AG04449 (cell line): ENCODE measurements around the gene PTGDS.

ENCODE experiments used
- CTCF ChIA-PET: fragments of 350-600 bp; formaldehyde crosslinking; extraction: SDS; loops from one replicate; lab custom pipeline; 2021; ENCODE audit warnings: antibody characterized with exemption; lab: Yijun Ruan, JAX
- POLR2A ChIA-PET: fragments of 400-600, 350-600 bp; formaldehyde crosslinking; extraction: SDS; loops from one replicate; lab custom pipeline; 2020; ENCODE audit warnings: antibody characterized with exemption, inconsistent platforms; lab: Yijun Ruan, JAX
- DNase-seq: peaks from one replicate; pipeline ENCODE4 v3.0.0-alpha.2; 2010; ENCODE audit warnings: low read depth, low spot score
- H3K4me3 ChIP-seq: 2 replicates; pipeline ENCODE4 v1.5.1; 2011; ENCODE audit warnings: low read depth, mild to moderate bottlenecking, control low read depth, low read length
- TF ChIP-seq, protein P1 (sequence below): IDR thresholded peaks from one replicate; pipeline ENCODE4 v1.5.1; 2011; ENCODE audit warnings: mild to moderate bottlenecking, moderate library complexity, low read length, control low read depth, inconsistent platforms; ENCODE audit not compliant: insufficient read depth; ENCODE audit errors: missing control alignments

Gene PTGDS

DNA sequence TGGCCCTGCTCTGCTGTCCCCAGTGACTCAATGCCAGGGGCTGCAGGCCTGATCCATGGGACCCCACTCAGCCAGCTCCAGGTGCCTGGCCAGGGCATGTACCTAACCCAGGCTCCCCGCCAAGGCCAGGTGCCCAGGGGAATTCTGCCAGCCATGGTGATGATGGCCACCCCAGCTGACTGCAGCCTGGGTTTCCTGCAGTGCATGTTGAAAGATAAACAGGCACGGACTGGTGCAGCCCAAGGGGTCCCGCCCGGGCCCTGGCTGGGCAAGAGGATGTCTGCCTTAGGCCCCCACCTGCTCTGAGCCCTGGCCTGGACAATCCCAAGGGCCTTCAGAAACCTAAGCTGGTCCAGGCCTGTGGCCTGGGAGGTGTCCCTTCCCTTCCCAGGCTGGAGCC lies 49.5 kb downstream of the PTGDS start:
- POLR2A ChIA-PET, result interaction anchor here (0.7 to 0.8 kb wide), 2 partner anchors 30 to 139 kb away, joined by 3 read pairs; partner anchors contain the start of gene CLIC3
- H3K4me3 ChIP-seq, result peak overlapping the region; percentile 59
- no peak for DNase-seq
- TF ChIP-seq, protein P1, sequence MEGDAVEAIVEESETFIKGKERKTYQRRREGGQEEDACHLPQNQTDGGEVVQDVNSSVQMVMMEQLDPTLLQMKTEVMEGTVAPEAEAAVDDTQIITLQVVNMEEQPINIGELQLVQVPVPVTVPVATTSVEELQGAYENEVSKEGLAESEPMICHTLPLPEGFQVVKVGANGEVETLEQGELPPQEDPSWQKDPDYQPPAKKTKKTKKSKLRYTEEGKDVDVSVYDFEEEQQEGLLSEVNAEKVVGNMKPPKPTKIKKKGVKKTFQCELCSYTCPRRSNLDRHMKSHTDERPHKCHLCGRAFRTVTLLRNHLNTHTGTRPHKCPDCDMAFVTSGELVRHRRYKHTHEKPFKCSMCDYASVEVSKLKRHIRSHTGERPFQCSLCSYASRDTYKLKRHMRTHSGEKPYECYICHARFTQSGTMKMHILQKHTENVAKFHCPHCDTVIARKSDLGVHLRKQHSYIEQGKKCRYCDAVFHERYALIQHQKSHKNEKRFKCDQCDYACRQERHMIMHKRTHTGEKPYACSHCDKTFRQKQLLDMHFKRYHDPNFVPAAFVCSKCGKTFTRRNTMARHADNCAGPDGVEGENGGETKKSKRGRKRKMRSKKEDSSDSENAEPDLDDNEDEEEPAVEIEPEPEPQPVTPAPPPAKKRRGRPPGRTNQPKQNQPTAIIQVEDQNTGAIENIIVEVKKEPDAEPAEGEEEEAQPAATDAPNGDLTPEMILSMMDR, result no peak
- CTCF ChIA-PET, result interaction anchor here (0.7 to 14.2 kb wide), 10 partner anchors 9 to 184 kb away, joined by 3 to 310 read pairs (median 16); partner anchors contain the start of genes AJM1, C8G, ENTPD2 and NPDC1

DNA sequence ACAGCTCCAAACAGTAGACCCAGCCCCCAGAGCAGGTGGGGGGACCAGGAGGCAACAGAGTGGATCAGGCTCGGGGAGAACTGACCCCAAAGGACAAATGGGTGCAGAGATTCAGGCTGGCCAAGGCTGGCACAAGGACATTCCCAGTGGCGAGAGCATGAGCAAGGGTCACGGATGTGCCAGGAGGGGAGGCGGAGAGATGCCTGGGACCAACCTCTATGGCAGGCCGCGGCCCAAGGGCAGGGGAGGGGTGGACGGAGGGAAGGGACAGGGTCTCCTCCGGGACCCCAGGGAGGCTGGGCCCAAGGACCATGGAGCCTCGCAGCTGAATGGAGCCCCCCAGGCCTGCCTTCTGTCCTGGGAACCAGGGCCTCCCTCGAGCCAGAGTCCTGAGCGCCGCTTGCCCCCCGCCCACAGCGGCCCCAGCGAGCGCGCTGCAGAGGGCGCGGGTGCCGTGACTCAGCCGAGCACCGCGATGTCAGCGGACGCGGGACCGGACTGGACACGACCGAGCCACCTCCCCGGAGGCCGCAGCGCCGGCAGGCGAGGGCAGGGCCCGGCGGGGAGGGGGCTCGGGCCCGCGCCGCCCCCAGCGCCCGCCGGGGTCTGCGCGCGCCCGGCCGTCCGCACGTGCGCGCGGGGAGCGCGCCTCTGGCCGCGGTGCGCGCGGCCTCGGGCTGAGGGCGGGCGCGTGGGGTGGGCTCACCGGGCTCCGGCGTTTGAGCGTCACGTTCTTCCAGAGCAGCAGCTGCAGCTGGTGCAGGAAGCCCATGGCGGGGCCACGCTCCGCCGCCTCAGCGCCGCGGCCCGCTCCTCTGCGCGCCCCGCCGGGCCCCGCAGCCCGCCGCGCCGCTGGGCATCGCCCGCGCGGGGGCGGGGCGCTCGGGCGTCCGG lies 50.3 kb downstream of the PTGDS start, which contains the start of gene ABCA2:
Gene ABCA2 (minus strand): TSS at position 869 of the 894 bp plus-strand sequence. CDS start 97 bp downstream, at position 772.
- no peak for DNase-seq
- ChIA-PET CTCF (interaction anchor here (0.8 to 14.2 kb wide), 21 partner anchors 7 to 240 kb away, joined by 3 to 310 read pairs (median 9); partner anchors contain the start of genes C8G, CLIC3, ENTPD2 and NPDC1), POLR2A (interaction anchor here (0.7 kb wide), 1 partner anchor 138 kb away, joined by 3 read pairs; no protein-coding TSS in a partner anchor)
- TF ChIP-seq, protein P1, result no peak
- peak within 1 kb of the TSS; percentile 59 for H3K4me3 ChIP-seq

DNA sequence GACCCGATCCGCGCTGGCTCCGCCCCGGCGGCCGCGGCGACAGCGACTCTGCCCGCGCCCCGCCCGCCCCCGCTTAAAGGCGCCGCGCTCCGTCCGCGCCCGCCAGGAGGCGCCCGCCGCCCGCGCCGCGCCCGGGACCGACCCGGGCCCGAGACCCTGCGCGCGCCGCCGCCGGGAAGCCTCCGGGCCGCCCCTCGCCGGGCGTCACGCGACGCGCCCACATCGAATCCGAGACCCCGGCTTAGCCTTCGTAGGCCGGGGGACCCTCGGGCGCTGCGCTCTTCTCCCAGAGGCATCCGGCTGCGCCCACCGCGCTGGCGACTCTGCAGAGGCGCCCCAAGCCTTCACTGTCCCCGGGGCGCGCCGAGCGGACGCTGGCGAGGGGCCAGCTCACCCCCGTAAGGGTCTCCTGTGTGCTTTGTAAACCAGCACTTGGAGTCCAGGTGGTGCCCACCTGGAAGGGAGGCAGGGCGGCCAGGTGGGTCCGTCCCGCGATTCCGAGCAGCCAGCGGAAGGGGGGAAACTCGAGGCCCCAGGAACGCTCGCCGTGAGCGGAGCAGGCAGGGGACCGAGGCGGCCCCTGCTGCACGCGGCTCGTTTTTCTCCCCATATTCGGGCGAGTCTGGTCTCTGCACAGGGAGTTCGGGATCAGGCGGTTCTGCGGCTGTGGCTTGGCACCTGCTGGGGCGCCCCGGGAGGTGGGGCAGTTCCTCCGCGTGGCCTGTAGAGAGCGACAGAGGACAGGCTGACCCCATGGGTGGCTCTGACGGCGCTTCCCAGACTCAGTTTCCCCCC lies 51.2 kb downstream of the PTGDS start:
- POLR2A ChIA-PET, result interaction anchor here (1.6 kb wide), 1 partner anchor 42 kb away, joined by 4 read pairs; the partner anchor contains the start of gene SAPCD2
- TF ChIP-seq, protein P1, result peak; percentile 53
- DNase-seq, result no peak
- peak overlapping the region; percentile 59 for H3K4me3 ChIP-seq
- CTCF ChIA-PET, result interaction anchor here (0.7 to 14.2 kb wide), 54 partner anchors 8 to 301 kb away, joined by 3 to 310 read pairs (median 6); partner anchors contain the start of genes AJM1, C8G, CLIC3 and ENTPD2

DNA sequence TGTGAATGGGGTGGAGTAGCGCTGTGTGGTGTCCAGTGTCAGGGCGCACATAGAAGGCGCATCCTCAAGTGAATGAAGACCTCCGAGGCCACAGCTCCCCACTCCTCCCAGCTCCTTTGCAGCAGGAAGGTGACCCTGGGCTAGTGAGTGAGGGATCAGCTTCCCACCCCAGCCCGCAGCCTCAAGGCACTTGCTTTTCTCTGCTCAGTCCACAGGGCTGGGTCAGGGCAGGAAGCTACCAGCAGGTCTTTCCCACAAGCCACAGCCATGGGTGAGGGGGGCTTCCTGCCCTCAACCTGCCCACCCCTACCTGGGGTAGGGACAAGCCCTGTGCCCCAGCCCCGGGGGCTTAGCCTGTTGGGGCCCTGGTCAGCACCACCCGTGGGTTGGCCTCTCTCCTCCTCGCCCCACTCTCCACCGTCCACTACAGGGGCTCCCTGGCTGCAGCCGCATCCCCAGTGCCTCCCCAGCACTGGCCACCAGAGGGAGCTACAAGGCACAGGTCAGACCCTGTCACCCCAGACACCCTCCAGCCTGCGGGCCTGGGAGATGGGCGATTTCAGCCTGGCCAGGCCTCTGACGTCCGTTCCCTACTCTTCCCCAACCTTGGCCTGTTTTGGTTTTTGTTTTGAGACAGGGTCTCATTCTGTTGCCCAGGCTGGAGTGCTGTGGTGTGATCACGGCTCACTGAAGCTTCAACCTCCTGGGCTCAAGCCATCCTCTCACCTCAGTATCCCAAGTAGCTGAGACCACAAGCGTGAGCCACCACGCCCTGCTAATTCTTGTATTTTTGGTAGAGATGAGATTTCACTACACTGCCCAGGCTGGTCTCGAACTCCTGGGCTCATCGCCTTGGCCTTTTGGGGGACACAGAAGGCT lies 52.0 kb downstream of the PTGDS start:
- no peak overlapping the region; the same call in 1 of the 2 replicates for H3K4me3 ChIP-seq
- TF ChIP-seq, protein P1, result peak; percentile 97
- ChIA-PET POLR2A (interaction anchor here (0.7 to 1.6 kb wide), 2 partner anchors 41 to 212 kb away, joined by 4 read pairs; partner anchors contain the start of genes SAPCD2 and TUBB4B), CTCF (interaction anchor here (0.5 to 14.2 kb wide), 63 partner anchors 8 to 302 kb away, joined by 3 to 310 read pairs (median 5); partner anchors contain the start of genes AJM1, C8G, CLIC3 and CYSRT1)
- no peak for DNase-seq

DNA sequence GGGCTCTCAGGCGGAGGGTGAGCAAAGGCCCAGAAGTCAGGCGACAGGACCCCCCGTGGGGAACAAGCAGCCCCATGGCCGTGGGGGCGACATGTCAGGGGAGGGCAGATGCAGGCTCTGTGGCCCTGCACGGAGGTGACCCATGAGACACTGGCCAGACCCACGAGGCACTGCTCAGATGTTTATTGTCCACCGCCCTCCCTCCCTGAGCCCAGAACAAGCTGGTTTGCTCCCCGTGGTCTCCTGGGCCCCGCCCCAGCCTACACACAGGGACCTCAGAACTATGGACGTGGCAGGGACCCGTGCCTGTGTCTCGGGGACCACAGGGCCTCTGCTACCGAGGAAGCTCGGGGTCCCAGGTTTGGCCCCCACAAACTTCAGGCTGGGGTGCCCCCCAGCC lies 52.7 kb downstream of the PTGDS start:
- TF ChIP-seq, protein P1, result no peak
- CTCF ChIA-PET, result interaction anchor here (0.5 to 14.2 kb wide), 50 partner anchors 8 to 242 kb away, joined by 3 to 310 read pairs (median 6); partner anchors contain the start of genes AJM1, C8G, CLIC3 and CYSRT1
- no peak overlapping the region for H3K4me3 ChIP-seq
- no peak for DNase-seq
- POLR2A ChIA-PET, result interaction anchor here (1.6 kb wide), 1 partner anchor 40 kb away, joined by 4 read pairs; the partner anchor contains the start of gene SAPCD2
